HCT116 (cell line): ENCODE data around the gene NMNAT3. TPM values are rescaled to one million over a fixed set of nuclear protein-coding genes. Genes with fewer than 3 reads are reported as not detected.

ENCODE experiments used
- ATAC-seq: fragments of 200-7000 bp; cut with Tn5 transposase; 2 replicates; pipeline ENCODE4 v1.9.1; 2020; ENCODE audit warnings: mild to moderate bottlenecking, moderate library complexity
- BruUV-seq: library from RNA; stranded (reverse); fragments of 400-500 nt; replicated peaks from 2 replicates; lab custom pipeline; 2021; lab: Mats Ljungman, UMichigan
- CTCF ChIA-PET: fragments of 300-600 bp; sonication (Branson Sonifier 250); formaldehyde crosslinking; loops from one replicate; lab custom pipeline; 2021; ENCODE audit warnings: antibody characterized with exemption; lab: Charles Lee
- POLR2A ChIA-PET: fragments of 300-600, 350-600 bp; sonication (Branson Sonifier 250); formaldehyde crosslinking; loops from one replicate; lab custom pipeline; 2021; ENCODE audit warnings: antibody characterized with exemption; lab: Charles Lee
- RAD21 ChIA-PET, 2 experiments: fragments of 300-600 bp; sonication (Branson Sonifier 250); formaldehyde crosslinking; loops; one replicate each; lab custom pipeline; 2023; ENCODE audit warnings: low total read pairs in 2 of 2; ENCODE audit not compliant: uncharacterized antibody in 2 of 2, unreplicated experiment in 2 of 2, low non-redundant PET in 1 of 2; lab: Charles Lee
- DNase-seq: peaks from one replicate; pipeline ENCODE4 v3.0.0-alpha.2; 2010; ENCODE audit warnings: low read depth, low spot score
- H2AFZ ChIP-seq: fragments of 200-600 bp; shearing (Covaris generic), sonication (generic); 2 replicates; pipeline ENCODE4 v1.6.1; 2017; ENCODE audit warnings: low read depth, mixed run types, mixed read lengths, antibody characterized with exemption, low read length; ENCODE audit not compliant: poor library complexity, severe bottlenecking
- H3K27ac ChIP-seq: 2 replicates; pipeline ENCODE4 v1.5.1; 2012; ENCODE audit warnings: low read depth, low read length
- H3K27me3 ChIP-seq: fragments of 200-600 bp; sonication (generic); 2 replicates; pipeline ENCODE4 v1.6.1; 2016; ENCODE audit warnings: mixed run types, low read length, mixed read lengths; ENCODE audit not compliant: insufficient read depth
- H3K36me3 ChIP-seq, 2 experiments: fragments of 200-500 bp in 1 of 2; fragments of 200-600 bp in 1 of 2; sonication (Bioruptor generic) in 1 of 2; sonication (generic) in 1 of 2; 2 replicates each; pipeline versions ENCODE4 v1.5.1 to v1.6.1; 2014 to 2016; ENCODE audit warnings: low read length in 2 of 2, inconsistent platforms in 1 of 2, mixed read lengths in 1 of 2, mixed run types in 1 of 2; ENCODE audit not compliant: insufficient read depth in 2 of 2, control insufficient read depth in 1 of 2
- H3K4me1 ChIP-seq, 2 experiments: fragments of 200-600 bp in 1 of 2; sonication (generic) in 1 of 2; 2 replicates each; pipeline versions ENCODE4 v1.5.1 to v1.6.1; 2012 to 2017; ENCODE audit warnings: low read length in 2 of 2, inconsistent platforms in 1 of 2, mild to moderate bottlenecking in 1 of 2, mixed read lengths in 1 of 2, mixed run types in 1 of 2, moderate library complexity in 1 of 2; ENCODE audit not compliant: insufficient read depth in 2 of 2, control insufficient read depth in 1 of 2
- H3K4me2 ChIP-seq: fragments of 200-600 bp; sonication (generic); 2 replicates; pipeline ENCODE4 v1.6.1; 2017; ENCODE audit warnings: mixed run types, low read length, mixed read lengths
- H3K4me3 ChIP-seq, 2 experiments: fragments of 200-600 bp in 1 of 2; sonication (generic) in 1 of 2; replicated peaks in 1 of 2; 2 replicates each; pipeline ENCODE4 v1.5.1; 2011 to 2016; ENCODE audit warnings: low read length in 2 of 2, control low read depth in 1 of 2, low read depth in 1 of 2, mild to moderate bottlenecking in 1 of 2, mixed read lengths in 1 of 2, mixed run types in 1 of 2
- H3K79me2 ChIP-seq: fragments of 200-600 bp; sonication (generic); 2 replicates; pipeline ENCODE4 v1.6.1; 2017; ENCODE audit warnings: mild to moderate bottlenecking, mixed run types, low read length, moderate library complexity, mixed read lengths; ENCODE audit not compliant: insufficient read depth
- H3K9ac ChIP-seq: fragments of 200-600 bp; sonication (generic); 2 replicates; pipeline ENCODE4 v1.6.1; 2016; ENCODE audit warnings: low read length, mixed read lengths
- H3K9me2 ChIP-seq: fragments of 200-600 bp; sonication (generic), shearing (Covaris generic); 2 replicates; pipeline ENCODE4 v1.6.1; 2017; ENCODE audit warnings: mixed run types, mild to moderate bottlenecking, moderate library complexity; ENCODE audit not compliant: insufficient read depth
- H3K9me3 ChIP-seq, 2 experiments: fragments of 200-500 bp in 1 of 2; fragments of 200-600 bp in 1 of 2; sonication (Bioruptor generic) in 1 of 2; sonication (generic) in 1 of 2; 2 replicates each; pipeline ENCODE4 v1.6.1; 2014 to 2017; ENCODE audit warnings: low read length in 2 of 2, mixed read lengths in 2 of 2, inconsistent platforms in 1 of 2, low read depth in 1 of 2, mild to moderate bottlenecking in 1 of 2, mixed run types in 1 of 2, moderate library complexity in 1 of 2; ENCODE audit not compliant: control insufficient read depth in 1 of 2, insufficient read depth in 1 of 2
- H4K20me1 ChIP-seq: fragments of 200-600 bp; sonication (generic), shearing (Covaris generic); 2 replicates; pipeline ENCODE4 v1.6.1; 2017; ENCODE audit warnings: mixed run types, mild to moderate bottlenecking, moderate library complexity; ENCODE audit not compliant: insufficient read depth
- CBX3 ChIP-seq: IDR thresholded peaks from 2 replicates; pipeline ENCODE4 v1.6.1; 2012; ENCODE audit warnings: low read depth
- CEBPB ChIP-seq: IDR thresholded peaks from 2 replicates; pipeline ENCODE4 v1.6.1; 2012; ENCODE audit warnings: low read depth
- EGR1 ChIP-seq: IDR thresholded peaks from 2 replicates; pipeline ENCODE4 v1.6.1; 2012; ENCODE audit warnings: low read depth
- ELF1 ChIP-seq: IDR thresholded peaks from 2 replicates; pipeline ENCODE4 v1.6.1; 2012; ENCODE audit warnings: low read depth, borderline replicate concordance
- EZH2 ChIP-seq: fragments of 200-600 bp; sonication (generic); IDR thresholded peaks from 2 replicates; pipeline ENCODE4 v1.6.1; 2017; ENCODE audit warnings: antibody characterized with exemption, mixed run types
- EZH2phosphoT487 ChIP-seq: fragments of 200-600 bp; IDR thresholded peaks from 2 replicates; pipeline ENCODE4 v1.6.1; 2018; ENCODE audit warnings: antibody characterized with exemption, borderline replicate concordance
- FOSL1 ChIP-seq: IDR thresholded peaks from 2 replicates; pipeline ENCODE4 v1.6.1; 2012; ENCODE audit warnings: low read depth
- JUND ChIP-seq: IDR thresholded peaks from 2 replicates; pipeline ENCODE4 v1.6.1; 2012
- MAX ChIP-seq: IDR thresholded peaks from 2 replicates; pipeline ENCODE4 v1.6.1; 2012
- POLR2A ChIP-seq: IDR thresholded peaks from 2 replicates; pipeline ENCODE4 v1.7.0; 2011; ENCODE audit warnings: borderline replicate concordance; ENCODE audit not compliant: insufficient read depth, insufficient read length; ENCODE audit errors: extremely low read depth
- POLR2AphosphoS5 ChIP-seq: IDR thresholded peaks from 2 replicates; pipeline ENCODE4 v1.6.1; 2011; ENCODE audit warnings: mild to moderate bottlenecking, low read depth, low read length, moderate library complexity
- RAD21 ChIP-seq: IDR thresholded peaks from 2 replicates; pipeline ENCODE4 v1.6.1; 2012; ENCODE audit warnings: low read depth, mild to moderate bottlenecking
- SIN3A ChIP-seq: IDR thresholded peaks from 2 replicates; pipeline ENCODE4 v1.6.1; 2012; ENCODE audit warnings: low read depth
- SP1 ChIP-seq: IDR thresholded peaks from 2 replicates; pipeline ENCODE4 v1.6.1; 2012; ENCODE audit warnings: low read depth
- TCF7L2 ChIP-seq: IDR thresholded peaks from 2 replicates; pipeline ENCODE4 v1.7.0; 2011; ENCODE audit warnings: borderline replicate concordance, inconsistent platforms; ENCODE audit not compliant: insufficient read depth, insufficient read length; ENCODE audit errors: extremely low read depth
- ZFX ChIP-seq: fragments of 450-650 bp; IDR thresholded peaks from 2 replicates; pipeline ENCODE4 v1.6.1; 2017
- ZNF274 ChIP-seq: fragments of 200-500 bp; sonication (Bioruptor generic); IDR thresholded peaks from 2 replicates; pipeline ENCODE4 v1.6.1; 2014; ENCODE audit warnings: mild to moderate bottlenecking, low read depth, low read length, inconsistent platforms
- intact Hi-C: fragments of 100-400 bp; cut with micrococcal nuclease; formaldehyde crosslinking; loops from 2 replicates; pipeline ENCODE4 v1.10.0; 2022
- total RNA-seq: library from RNA; stranded (reverse); gene quantifications from one replicate; pipeline ENCODE4 v1.2.1, GENCODE V29; 2021; ENCODE audit not compliant: unreplicated experiment
- TF ChIP-seq, protein P1 (sequence below): IDR thresholded peaks from 2 replicates; pipeline ENCODE4 v1.6.1; 2012
- TF ChIP-seq, protein P2 (sequence below): IDR thresholded peaks from 2 replicates; pipeline ENCODE4 v1.6.1; 2012; ENCODE audit warnings: low read depth

Gene NMNAT3
- total RNA-seq, 1 experiment from 2014 or later: 5.7 TPM

DNA sequence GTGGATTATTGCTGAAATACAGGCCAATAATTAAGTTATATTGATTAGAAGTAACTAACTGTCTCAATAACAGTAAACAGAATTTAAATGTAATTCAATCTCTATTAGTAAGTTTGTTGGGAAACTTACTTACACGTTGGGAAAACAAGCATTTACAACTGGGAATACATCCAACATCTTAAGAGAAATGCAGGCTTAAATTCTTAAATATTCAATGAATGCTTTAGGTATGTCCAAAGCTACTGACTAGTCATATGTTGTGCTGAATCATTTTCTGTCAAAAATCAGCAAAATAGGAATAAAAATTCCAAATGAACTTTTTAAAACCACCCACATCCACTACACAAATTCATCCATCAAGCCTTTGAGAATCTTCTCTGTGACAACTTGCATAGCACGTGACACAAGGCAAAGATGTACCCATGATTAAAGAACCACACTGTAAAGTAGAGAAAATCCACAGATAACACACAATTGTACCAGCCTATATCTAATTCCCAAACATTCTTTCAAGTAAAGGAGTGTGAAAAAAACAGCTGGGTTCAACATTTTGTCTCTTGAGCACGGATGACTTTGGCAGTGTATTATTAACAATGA is 60.0 kb downstream of the NMNAT3 start:
- intact Hi-C loops: no loop called here
- no peaks in the 10 kb centered on the region for H3K9me2 ChIP-seq

DNA sequence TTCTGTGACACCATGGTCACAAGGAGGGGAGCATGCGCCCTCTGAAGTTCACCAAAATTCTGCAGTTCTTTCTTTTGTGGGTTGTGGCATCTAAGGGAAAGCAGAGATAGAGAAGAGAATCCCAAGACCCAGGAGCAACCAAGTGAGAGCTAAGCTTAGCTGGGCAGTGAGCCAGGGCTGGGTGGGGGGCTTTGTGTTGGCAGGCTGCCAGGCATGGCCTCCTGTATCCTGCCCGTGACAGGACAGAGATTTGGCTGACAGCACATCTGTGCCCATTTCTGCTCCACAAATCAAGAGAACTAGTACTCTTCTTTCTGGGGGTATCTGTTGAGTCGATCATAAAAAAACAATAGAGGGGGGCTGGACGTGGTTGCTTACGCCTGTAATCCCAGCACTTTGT is 66.2 kb downstream of the NMNAT3 start:
- no peak overlapping the region for H3K4me3 ChIP-seq
- no peak overlapping the region for H3K4me2 ChIP-seq
- no TSS peak for BruUV-seq
- H2AFZ ChIP-seq: no peak overlapping the region
- H3K27ac ChIP-seq: no peak overlapping the region
- H4K20me1 ChIP-seq: no peaks in the 10 kb centered on the region
- ATAC-seq (no peak), DNase-seq (no peak)
- H3K4me1 ChIP-seq: no peaks in the 10 kb centered on the region
- no peaks in the 10 kb centered on the region for H3K27me3 ChIP-seq
- H3K9ac ChIP-seq: no peak overlapping the region
- H3K9me3 ChIP-seq: no peaks in the 10 kb centered on the region
- ChIA-PET POLR2A (no interaction called here), CTCF (no interaction called here), RAD21 (no interaction called here)
- H3K79me2 ChIP-seq: no peaks in the 10 kb centered on the region
- H3K9me2 ChIP-seq: no peaks in the 10 kb centered on the region
- no peaks in the 10 kb centered on the region for H3K36me3 ChIP-seq
- no peak for TF ChIP-seq ZNF274
- TF ChIP-seq ZFX: no peak
- TF ChIP-seq, protein P1, sequence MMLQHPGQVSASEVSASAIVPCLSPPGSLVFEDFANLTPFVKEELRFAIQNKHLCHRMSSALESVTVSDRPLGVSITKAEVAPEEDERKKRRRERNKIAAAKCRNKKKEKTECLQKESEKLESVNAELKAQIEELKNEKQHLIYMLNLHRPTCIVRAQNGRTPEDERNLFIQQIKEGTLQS: no peak
- no peak for TF ChIP-seq MAX
- TF ChIP-seq SIN3A: no peak
- TF ChIP-seq, protein P2, sequence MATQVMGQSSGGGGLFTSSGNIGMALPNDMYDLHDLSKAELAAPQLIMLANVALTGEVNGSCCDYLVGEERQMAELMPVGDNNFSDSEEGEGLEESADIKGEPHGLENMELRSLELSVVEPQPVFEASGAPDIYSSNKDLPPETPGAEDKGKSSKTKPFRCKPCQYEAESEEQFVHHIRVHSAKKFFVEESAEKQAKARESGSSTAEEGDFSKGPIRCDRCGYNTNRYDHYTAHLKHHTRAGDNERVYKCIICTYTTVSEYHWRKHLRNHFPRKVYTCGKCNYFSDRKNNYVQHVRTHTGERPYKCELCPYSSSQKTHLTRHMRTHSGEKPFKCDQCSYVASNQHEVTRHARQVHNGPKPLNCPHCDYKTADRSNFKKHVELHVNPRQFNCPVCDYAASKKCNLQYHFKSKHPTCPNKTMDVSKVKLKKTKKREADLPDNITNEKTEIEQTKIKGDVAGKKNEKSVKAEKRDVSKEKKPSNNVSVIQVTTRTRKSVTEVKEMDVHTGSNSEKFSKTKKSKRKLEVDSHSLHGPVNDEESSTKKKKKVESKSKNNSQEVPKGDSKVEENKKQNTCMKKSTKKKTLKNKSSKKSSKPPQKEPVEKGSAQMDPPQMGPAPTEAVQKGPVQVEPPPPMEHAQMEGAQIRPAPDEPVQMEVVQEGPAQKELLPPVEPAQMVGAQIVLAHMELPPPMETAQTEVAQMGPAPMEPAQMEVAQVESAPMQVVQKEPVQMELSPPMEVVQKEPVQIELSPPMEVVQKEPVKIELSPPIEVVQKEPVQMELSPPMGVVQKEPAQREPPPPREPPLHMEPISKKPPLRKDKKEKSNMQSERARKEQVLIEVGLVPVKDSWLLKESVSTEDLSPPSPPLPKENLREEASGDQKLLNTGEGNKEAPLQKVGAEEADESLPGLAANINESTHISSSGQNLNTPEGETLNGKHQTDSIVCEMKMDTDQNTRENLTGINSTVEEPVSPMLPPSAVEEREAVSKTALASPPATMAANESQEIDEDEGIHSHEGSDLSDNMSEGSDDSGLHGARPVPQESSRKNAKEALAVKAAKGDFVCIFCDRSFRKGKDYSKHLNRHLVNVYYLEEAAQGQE: no peak
- no peak for TF ChIP-seq FOSL1
- TF ChIP-seq ELF1: no peak
- no peak for TF ChIP-seq SP1
- TF ChIP-seq JUND: no peak
- no peak for TF ChIP-seq EZH2
- no peak for TF ChIP-seq POLR2AphosphoS5
- no peak for TF ChIP-seq CEBPB
- no peak for TF ChIP-seq CBX3
- no peak for TF ChIP-seq RAD21
- no peak for TF ChIP-seq EGR1
- no peak for TF ChIP-seq EZH2phosphoT487
- intact Hi-C loops: no loop called here

More for the DNA sequence above, 60.0 kb downstream of the NMNAT3 start:
- Histone ChIP-seq H3K4me3 (no peak overlapping the region), H3K9ac (no peak overlapping the region), H3K27ac (no peak overlapping the region), H3K4me1 (no peaks in the 10 kb centered on the region), H3K36me3 (no peaks in the 10 kb centered on the region), H3K27me3 (no peaks in the 10 kb centered on the region), H4K20me1 (no peaks in the 10 kb centered on the region), H3K4me2 (no peak overlapping the region), H2AFZ (no peak overlapping the region), H3K9me3 (no peaks in the 10 kb centered on the region), H3K79me2 (no peaks in the 10 kb centered on the region)
- BruUV-seq: no TSS peak
- no peak for TF ChIP-seq ZNF274
- TF ChIP-seq SIN3A: no peak
- TF ChIP-seq POLR2A: no peak
- no peak for TF ChIP-seq EZH2
- TF ChIP-seq EZH2phosphoT487: no peak
- TF ChIP-seq, protein P1: no peak
- TF ChIP-seq TCF7L2: no peak
- POLR2A ChIA-PET: no interaction called here
- no peak for DNase-seq
- ATAC-seq: no peak
- CTCF ChIA-PET: no interaction called here
- RAD21 ChIA-PET: no interaction called here
